B cell (primary cell): Measurements from ENCODE around the gene PAPSS1. TPM values are rescaled to one million over a fixed set of nuclear protein-coding genes. Genes with fewer than 3 reads are reported as not detected.

ENCODE experiments used
- ATAC-seq: fragments of 200-7000 bp; cut with Tn5 transposase; one replicate; pipeline ENCODE4 v1.10.0; 2021; ENCODE audit warnings: low read depth, mild to moderate bottlenecking, moderate number of reproducible peaks, moderate library complexity
- CTCF ChIA-PET: fragments of 350-600 bp; sonication (Branson Sonifier 250); formaldehyde crosslinking; loops from one replicate; lab custom pipeline; 2021; ENCODE audit warnings: antibody characterized with exemption, inconsistent platforms; lab: Charles Lee
- POLR2A ChIA-PET: fragments of 350-600 bp; sonication (Branson Sonifier 250); formaldehyde crosslinking; loops from one replicate; lab custom pipeline; 2021; ENCODE audit warnings: antibody characterized with exemption; lab: Charles Lee
- DNase-seq: peaks from one replicate; pipeline ENCODE4 v3.0.0; 2013
- H2AFZ ChIP-seq: 2 replicates; pipeline ENCODE4 v1.6.1; 2012; ENCODE audit warnings: mild to moderate bottlenecking, low read depth, low read length; ENCODE audit not compliant: insufficient read depth, poor library complexity, severe bottlenecking
- H3K27ac ChIP-seq, 2 donors: 1 replicate in 1 of 2; 2 replicates in 1 of 2; pipeline ENCODE4 v1.5.1; 2012 to 2013; ENCODE audit warnings: low read length in 2 of 2, mild to moderate bottlenecking in 2 of 2, moderate library complexity in 1 of 2
- H3K27me3 ChIP-seq, 4 experiments: fragments of 200-600 bp in 1 of 4; sonication (generic) in 1 of 4; replicated peaks in 1 of 4; 1 replicate in 2 of 4; 2 replicates in 2 of 4; pipeline versions ENCODE4 v1.6.1 to v1.7.0; 2013 to 2016; ENCODE audit warnings: low read length in 3 of 4, mild to moderate bottlenecking in 2 of 4, mixed read lengths in 1 of 4, moderate library complexity in 1 of 4; ENCODE audit not compliant: insufficient read depth in 4 of 4, control insufficient read depth in 3 of 4; ENCODE audit errors: control extremely low read depth in 1 of 4
- H3K36me3 ChIP-seq, 2 experiments: replicated peaks in 1 of 2; 1 replicate in 1 of 2; 2 replicates in 1 of 2; pipeline versions ENCODE4 v1.6.1 to v1.7.1; 2013; ENCODE audit warnings: low read length in 1 of 2; ENCODE audit not compliant: insufficient read depth in 2 of 2, control insufficient read depth in 1 of 2; ENCODE audit errors: control extremely low read depth in 1 of 2, extremely low read depth in 1 of 2
- H3K4me1 ChIP-seq, 2 donors: fragments of 200-600 bp in 1 of 2; sonication (generic) in 1 of 2; 1 replicate in 1 of 2; 2 replicates in 1 of 2; pipeline versions ENCODE4 v1.5.1 to v1.6.1; 2013 to 2017; ENCODE audit warnings: low read length in 2 of 2; ENCODE audit not compliant: control insufficient read depth in 2 of 2, insufficient read depth in 2 of 2
- H3K4me2 ChIP-seq: replicated peaks from 2 replicates; pipeline ENCODE3; 2012; ENCODE audit warnings: mild to moderate bottlenecking, low read depth, low read length; ENCODE audit not compliant: poor library complexity, severe bottlenecking
- H3K4me3 ChIP-seq, 5 experiments: fragments of 200-600 bp in 1 of 5; sonication (generic) in 1 of 5; 1 replicate in 3 of 5; 2 replicates in 2 of 5; pipeline versions ENCODE4 v1.5.1 to v1.7.0; 2011 to 2016; ENCODE audit warnings: low read length in 4 of 5, mild to moderate bottlenecking in 4 of 5, low read depth in 2 of 5, control low read depth in 1 of 5, moderate library complexity in 1 of 5; ENCODE audit not compliant: insufficient read depth in 1 of 5; ENCODE audit errors: control extremely low read depth in 1 of 5, extremely low read depth in 1 of 5
- H3K79me2 ChIP-seq: fragments of 200-600 bp; sonication (generic); one replicate; pipeline ENCODE4 v1.6.0; 2016; ENCODE audit warnings: low read length; ENCODE audit not compliant: control insufficient read depth, insufficient read depth
- H3K9ac ChIP-seq: fragments of 200-600 bp; sonication (generic); 2 replicates; pipeline ENCODE4 v1.6.1; 2017; ENCODE audit warnings: mild to moderate bottlenecking, low read length, moderate library complexity
- H3K9me3 ChIP-seq, 3 donors: one replicate each; pipeline versions ENCODE4 v1.6.1 to v1.7.1; 2013; ENCODE audit warnings: low read length in 2 of 3; ENCODE audit not compliant: control insufficient read depth in 2 of 3, insufficient read depth in 1 of 3; ENCODE audit errors: control extremely low read depth in 1 of 3
- H4K20me1 ChIP-seq: 2 replicates; pipeline ENCODE4 v1.6.0; 2012; ENCODE audit warnings: mild to moderate bottlenecking, low read length; ENCODE audit not compliant: insufficient read depth, control insufficient read depth, poor library complexity, severe bottlenecking
- H3K27ac Mint-ChIP-seq: one replicate; pipeline ENCODE4 v1.8.0; 2021; ENCODE audit warnings: mixed read lengths
- H3K27me3 Mint-ChIP-seq: one replicate; pipeline ENCODE4 v1.8.0; 2021; ENCODE audit warnings: mixed read lengths
- H3K4me1 Mint-ChIP-seq: one replicate; pipeline ENCODE4 v1.8.0; 2021; ENCODE audit warnings: mixed read lengths
- H3K4me3 Mint-ChIP-seq: one replicate; pipeline ENCODE4 v1.8.0; 2021; ENCODE audit warnings: mixed read lengths
- H3K9me3 Mint-ChIP-seq: one replicate; pipeline ENCODE4 v1.8.0; 2022; ENCODE audit warnings: mixed read lengths; ENCODE audit not compliant: insufficient read depth
- CTCF ChIP-seq: fragments of 200-600 bp; IDR thresholded peaks from one replicate; pipeline ENCODE4 v1.8.0; 2022; ENCODE audit warnings: antibody characterized with exemption, mild to moderate bottlenecking
- EZH2 ChIP-seq: IDR thresholded peaks from 2 replicates; pipeline ENCODE4 v1.6.1; 2012; ENCODE audit warnings: borderline replicate concordance, low read depth, mild to moderate bottlenecking, moderate library complexity, low read length; ENCODE audit not compliant: insufficient read depth, poor library complexity, severe bottlenecking
- WGBS: methylation state at CpG from one replicate; pipeline ENCODE4 v1.1.5; 2013; ENCODE audit warnings: missing lambda C conversion rate; ENCODE audit not compliant: insufficient coverage; 5-methylcytosine and 5-hydroxymethylcytosine counted together
- intact Hi-C: fragments of 100-400 bp; cut with micrococcal nuclease; formaldehyde crosslinking; loops from one replicate; pipeline ENCODE4 v1.10.0; 2022
- polyA plus RNA-seq: library from polyadenylated mRNA; depleted of rRNA; stranded (reverse); fragments of >200 nt; gene quantifications from 2 replicates; pipeline ENCODE4 v1.2.3, GENCODE V29; 2012
- total RNA-seq, 2 donors: library from RNA; stranded (reverse); fragments of 120-200 nt in 1 of 2; gene quantifications; 1 replicate in 1 of 2; 2 replicates in 1 of 2; pipeline versions ENCODE4 v1.2.3 to v1.2.4, GENCODE V29; 2013 to 2022

PAPSS1 gene
- total and polyA plus RNA-seq, 2 donors (not counting 1 experiment from before 2014, with no cell fraction given), result 21.4 to 33.9 TPM

- no peak overlapping the region for H3K27ac Mint-ChIP-seq
- H3K9ac ChIP-seq, result no peak overlapping the region
- CTCF ChIA-PET, result no interaction called here
- H3K27me3 Mint-ChIP-seq, result no peaks in the 10 kb centered on the region
- H3K9me3 ChIP-seq, result peaks cover 0 to 11% (median 3%) of the 10 kb centered on the region in 3 donors
- intact Hi-C loops, result no loop called here
- no peaks in the 10 kb centered on the region for H3K4me1 Mint-ChIP-seq
- no peak overlapping the region for H3K4me3 ChIP-seq
- WGBS, result 100% methylated on average over 1 of the region's 2 CpGs
- ATAC-seq (no peak), DNase-seq (no peak)
- no peaks in the 10 kb centered on the region for H3K79me2 ChIP-seq
- no peak overlapping the region for H3K4me3 Mint-ChIP-seq
- H3K4me1 ChIP-seq, result no peaks in the 10 kb centered on the region
- H2AFZ ChIP-seq, result no peak overlapping the region
- no peak overlapping the region for H3K27ac ChIP-seq
- no peaks in the 10 kb centered on the region for H4K20me1 ChIP-seq
- TF ChIP-seq CTCF (no peak), EZH2 (no peak)
- H3K27me3 ChIP-seq, result no peaks in the 10 kb centered on the region
- no peak overlapping the region for H3K4me2 ChIP-seq
- H3K9me3 Mint-ChIP-seq, result peaks cover 5% of the 10 kb centered on the region
- H3K36me3 ChIP-seq, result peaks cover 2 to 10% of the 10 kb centered on the region in 2 experiments
- POLR2A ChIA-PET, result no interaction called here
Observed at GRCh38 chr4:107619731-107620130, 100.3 kb downstream of the PAPSS1 start.

- ChIA-PET POLR2A (no interaction called here), CTCF (no interaction called here)
- no peaks in the 10 kb centered on the region for H3K27me3 ChIP-seq
- H3K4me1 ChIP-seq, result no peaks in the 10 kb centered on the region
- no peak overlapping the region for H2AFZ ChIP-seq
- no peaks in the 10 kb centered on the region for H3K27me3 Mint-ChIP-seq
- peaks cover 2 to 8% of the 10 kb centered on the region in 2 experiments for H3K36me3 ChIP-seq
- H3K4me3 ChIP-seq, result no peak overlapping the region
- H3K4me3 Mint-ChIP-seq, result no peak overlapping the region
- ATAC-seq, result no peak
- peaks cover 4% of the 10 kb centered on the region for H3K9me3 Mint-ChIP-seq
- no peak for DNase-seq
- H3K4me2 ChIP-seq, result no peak overlapping the region
- WGBS, result no CpG with 5 or more reads among the region's 2 CpGs
- no peak overlapping the region for H3K27ac Mint-ChIP-seq
- H3K4me1 Mint-ChIP-seq, result no peaks in the 10 kb centered on the region
- H3K9me3 ChIP-seq, result peaks cover 0 to 10% (median 3%) of the 10 kb centered on the region in 3 donors
- no peak overlapping the region for H3K27ac ChIP-seq
- H3K9ac ChIP-seq, result no peak overlapping the region
- H4K20me1 ChIP-seq, result no peaks in the 10 kb centered on the region
- TF ChIP-seq CTCF, result no peak
- TF ChIP-seq EZH2, result no peak
- H3K79me2 ChIP-seq, result no peaks in the 10 kb centered on the region
- intact Hi-C loops, result no loop called here
Observed at GRCh38 chr4:107619066-107619465, 101.0 kb downstream of the PAPSS1 start.
